ENCODE measurements around the gene PIGU. TPM values are rescaled to one million over a fixed set of nuclear protein-coding genes. Genes with fewer than 3 reads are reported as not detected.
"Not testable (repeated sequence)": the region's sequence is repeated elsewhere in the genome, so short reads cannot be mapped to it uniquely, and the experiment has no call there.

The PIGU gene
- total and polyA plus RNA-seq, 2 donors (not counting 3 experiments of a cell fraction or from before 2014, with no cell fraction given), result 20.3 to 81.8 TPM

DNA sequence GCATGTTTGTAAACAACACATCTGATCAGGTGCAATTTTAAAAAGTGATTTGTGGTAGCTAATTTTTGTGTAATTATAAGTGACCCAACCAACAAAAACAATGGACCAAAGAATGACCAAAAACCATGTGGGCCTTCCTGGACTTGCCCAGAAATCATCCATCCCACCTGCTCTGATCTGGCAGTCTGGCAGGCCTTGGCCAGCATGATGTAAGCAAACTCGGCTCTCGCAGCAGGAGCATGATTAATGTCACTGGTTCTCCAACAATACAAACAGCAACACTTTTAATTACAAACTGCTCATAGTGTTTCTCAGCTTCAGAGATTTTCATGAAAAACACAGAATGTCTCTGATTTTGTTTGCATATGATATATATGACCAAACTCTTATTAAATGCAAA is 43.4 kb upstream of the PIGU start:
- dilution Hi-C loops (cut with MboI; ENCODE audit: extremely low pct_ligation_motif_present, low sequenced_read_pairs), result no loop called here
- intact Hi-C loops (cut with micrococcal nuclease), result no loop called here
- FAIRE-seq (peak; percentile 4), DNase-seq (ENCODE audit: low read depth, low spot score) (no peak)
- Histone ChIP-seq H2AFZ (ENCODE audit: low read depth, low read length) (no peak overlapping the region), H3K4me3 (replicated peaks in 1 of 3; ENCODE audit: insufficient read depth in 1 of 3, low read depth in 1 of 3, low read length in 3 of 3) (no peak overlapping the region), H3K27me3 (ENCODE audit: control insufficient read depth in 2 of 2, insufficient read depth in 2 of 2, low read length in 2 of 2) (no peaks in the 10 kb centered on the region), H4K20me1 (replicated peaks; ENCODE audit: control insufficient read depth, extremely low read depth, insufficient read depth, low read length) (no peaks in the 10 kb centered on the region), H3K4me1 (ENCODE audit: control insufficient read depth, extremely low read depth, insufficient read depth, low read length) (no peaks in the 10 kb centered on the region), H3K4me2 (ENCODE audit: insufficient read depth, low read length) (no peak overlapping the region), H3K79me2 (ENCODE audit: control insufficient read depth, insufficient read depth, low read length) (no peaks in the 10 kb centered on the region), H3K9me3 (replicated peaks; ENCODE audit: control insufficient read depth, insufficient read depth, low read length) (no peaks in the 10 kb centered on the region), H3K27ac (ENCODE audit: insufficient read depth, low read depth, low read length) (no peak overlapping the region), H3K9me1 (replicated peaks; ENCODE audit: control insufficient read depth, extremely low read depth, insufficient read depth, low read length) (no peaks in the 10 kb centered on the region), H3K36me3 (ENCODE audit: control insufficient read depth in 2 of 2, extremely low read depth in 1 of 2, insufficient read depth in 2 of 2, low read length in 2 of 2) (peaks cover 0 to 2% of the 10 kb centered on the region in 2 experiments), H3K9ac (replicated peaks; ENCODE audit: extremely low read depth, insufficient read depth, low read length) (no peak overlapping the region)
- TF ChIP-seq FOS (IDR thresholded peaks at IDR 0.05; ENCODE audit: borderline replicate concordance, insufficient read depth, low read length) (no peak), GATA2 (IDR thresholded peaks at IDR 0.05; ENCODE audit: insufficient read depth, insufficient read length, low read depth, low read length) (no peak), MYC (IDR thresholded peaks at IDR 0.05; ENCODE audit: low read depth, low read length) (no peak), POLR2AphosphoS5 (IDR thresholded peaks at IDR 0.05; ENCODE audit: insufficient read depth, low read depth, low read length) (no peak), JUN (IDR thresholded peaks at IDR 0.05; ENCODE audit: borderline replicate concordance, insufficient read depth, insufficient read length, low read depth) (no peak)
- TF ChIP-seq, protein P1, sequence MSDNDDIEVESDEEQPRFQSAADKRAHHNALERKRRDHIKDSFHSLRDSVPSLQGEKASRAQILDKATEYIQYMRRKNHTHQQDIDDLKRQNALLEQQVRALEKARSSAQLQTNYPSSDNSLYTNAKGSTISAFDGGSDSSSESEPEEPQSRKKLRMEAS (IDR thresholded peaks at IDR 0.05; ENCODE audit: insufficient read depth, insufficient read length), result no peak
- TF ChIP-seq, protein P2, sequence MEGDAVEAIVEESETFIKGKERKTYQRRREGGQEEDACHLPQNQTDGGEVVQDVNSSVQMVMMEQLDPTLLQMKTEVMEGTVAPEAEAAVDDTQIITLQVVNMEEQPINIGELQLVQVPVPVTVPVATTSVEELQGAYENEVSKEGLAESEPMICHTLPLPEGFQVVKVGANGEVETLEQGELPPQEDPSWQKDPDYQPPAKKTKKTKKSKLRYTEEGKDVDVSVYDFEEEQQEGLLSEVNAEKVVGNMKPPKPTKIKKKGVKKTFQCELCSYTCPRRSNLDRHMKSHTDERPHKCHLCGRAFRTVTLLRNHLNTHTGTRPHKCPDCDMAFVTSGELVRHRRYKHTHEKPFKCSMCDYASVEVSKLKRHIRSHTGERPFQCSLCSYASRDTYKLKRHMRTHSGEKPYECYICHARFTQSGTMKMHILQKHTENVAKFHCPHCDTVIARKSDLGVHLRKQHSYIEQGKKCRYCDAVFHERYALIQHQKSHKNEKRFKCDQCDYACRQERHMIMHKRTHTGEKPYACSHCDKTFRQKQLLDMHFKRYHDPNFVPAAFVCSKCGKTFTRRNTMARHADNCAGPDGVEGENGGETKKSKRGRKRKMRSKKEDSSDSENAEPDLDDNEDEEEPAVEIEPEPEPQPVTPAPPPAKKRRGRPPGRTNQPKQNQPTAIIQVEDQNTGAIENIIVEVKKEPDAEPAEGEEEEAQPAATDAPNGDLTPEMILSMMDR (IDR thresholded peaks at IDR 0.05; ENCODE audit: extremely low read depth in 1 of 2, insufficient read depth in 1 of 2, low read depth in 1 of 2, low read length in 2 of 2), result no peak
- ChIA-PET CTCF (interaction anchor here (0.7 to 2.2 kb wide), 5 partner anchors 10 to 408 kb away, joined by 5 to 11 read pairs (median 6); no protein-coding TSS in a partner anchor), POLR2A (no interaction called here)
- BruUV-seq (replicated peaks), result no TSS peak

GRCh38 chr20:34719242-34720017 is 42.5 kb upstream of the PIGU start:
- H3K36me3 ChIP-seq (ENCODE audit: control insufficient read depth in 2 of 2, extremely low read depth in 1 of 2, insufficient read depth in 2 of 2, low read length in 2 of 2); H3K79me2 ChIP-seq (ENCODE audit: control insufficient read depth, insufficient read depth, low read length); H3K27me3 ChIP-seq (ENCODE audit: control insufficient read depth in 2 of 2, insufficient read depth in 2 of 2, low read length in 2 of 2); intact Hi-C loops (cut with micrococcal nuclease); FAIRE-seq; H3K4me3 ChIP-seq (replicated peaks in 1 of 3; ENCODE audit: insufficient read depth in 1 of 3, low read depth in 1 of 3, low read length in 3 of 3); BruUV-seq (replicated peaks); dilution Hi-C loops (cut with MboI; ENCODE audit: extremely low pct_ligation_motif_present, low sequenced_read_pairs); H4K20me1 ChIP-seq (replicated peaks; ENCODE audit: control insufficient read depth, extremely low read depth, insufficient read depth, low read length); H2AFZ ChIP-seq (ENCODE audit: low read depth, low read length); H3K4me2 ChIP-seq (ENCODE audit: insufficient read depth, low read length); H3K9me3 ChIP-seq (replicated peaks; ENCODE audit: control insufficient read depth, insufficient read depth, low read length); DNase-seq (ENCODE audit: low read depth, low spot score); H3K9ac ChIP-seq (replicated peaks; ENCODE audit: extremely low read depth, insufficient read depth, low read length); H3K4me1 ChIP-seq (ENCODE audit: control insufficient read depth, extremely low read depth, insufficient read depth, low read length); POLR2A ChIA-PET; H3K27ac ChIP-seq (ENCODE audit: insufficient read depth, low read depth, low read length); H3K9me1 ChIP-seq (replicated peaks; ENCODE audit: control insufficient read depth, extremely low read depth, insufficient read depth, low read length): not testable (repeated sequence)
- CTCF ChIA-PET, result interaction anchor here (2.0 to 2.2 kb wide), 2 partner anchors 9 to 140 kb away, joined by 6 to 10 read pairs; no protein-coding TSS in a partner anchor

All from endothelial cell of umbilical vein (primary cell).